ENCODE measurements around the gene HAGHL.
A peak's percentile ranks its signal among the peaks of the same experiment; 100 is the strongest.

HAGHL gene

DNA sequence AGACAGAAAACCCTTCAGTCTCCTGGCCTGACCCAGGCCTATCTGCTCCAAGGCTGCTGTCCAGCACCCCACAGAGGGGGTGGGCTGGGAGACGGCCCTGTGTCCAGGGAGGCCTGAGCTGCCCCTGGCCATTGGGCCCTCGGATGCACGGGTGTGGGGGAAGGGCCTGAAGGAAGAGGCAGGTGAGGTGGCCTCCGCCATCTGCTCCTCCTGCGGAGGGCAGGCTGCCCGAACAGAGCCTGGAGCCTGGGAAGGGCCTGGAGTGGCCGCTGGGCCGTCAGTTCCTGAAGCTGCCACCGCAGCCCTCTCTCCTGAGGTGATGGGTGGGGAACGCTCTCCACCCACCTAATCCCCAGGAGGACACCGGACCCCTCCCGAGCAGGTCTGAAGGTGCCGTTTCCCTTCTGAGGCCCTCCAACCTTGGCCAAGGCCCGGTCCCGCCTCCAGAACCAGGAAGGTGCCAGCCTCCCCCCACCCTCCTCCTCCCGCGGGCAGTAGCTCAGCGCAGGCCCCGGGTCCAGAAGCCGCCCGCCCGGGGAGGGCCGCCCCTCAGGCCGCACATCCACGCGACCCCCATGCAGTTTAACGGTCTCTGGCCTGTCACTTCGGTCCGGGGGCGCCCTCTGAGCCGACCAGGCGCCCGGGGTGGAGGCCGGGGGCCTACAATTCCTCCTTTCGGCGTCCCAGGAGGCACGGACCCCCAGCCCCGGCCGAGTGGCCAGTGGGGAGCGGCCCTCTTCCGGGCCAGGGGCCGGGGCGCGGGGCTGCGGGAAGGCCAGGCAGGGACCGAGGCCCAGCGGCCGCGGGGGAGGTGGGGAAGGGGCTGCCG, 22.1 kb upstream of the HAGHL start (continued):
- TF ChIP-seq, protein P1, sequence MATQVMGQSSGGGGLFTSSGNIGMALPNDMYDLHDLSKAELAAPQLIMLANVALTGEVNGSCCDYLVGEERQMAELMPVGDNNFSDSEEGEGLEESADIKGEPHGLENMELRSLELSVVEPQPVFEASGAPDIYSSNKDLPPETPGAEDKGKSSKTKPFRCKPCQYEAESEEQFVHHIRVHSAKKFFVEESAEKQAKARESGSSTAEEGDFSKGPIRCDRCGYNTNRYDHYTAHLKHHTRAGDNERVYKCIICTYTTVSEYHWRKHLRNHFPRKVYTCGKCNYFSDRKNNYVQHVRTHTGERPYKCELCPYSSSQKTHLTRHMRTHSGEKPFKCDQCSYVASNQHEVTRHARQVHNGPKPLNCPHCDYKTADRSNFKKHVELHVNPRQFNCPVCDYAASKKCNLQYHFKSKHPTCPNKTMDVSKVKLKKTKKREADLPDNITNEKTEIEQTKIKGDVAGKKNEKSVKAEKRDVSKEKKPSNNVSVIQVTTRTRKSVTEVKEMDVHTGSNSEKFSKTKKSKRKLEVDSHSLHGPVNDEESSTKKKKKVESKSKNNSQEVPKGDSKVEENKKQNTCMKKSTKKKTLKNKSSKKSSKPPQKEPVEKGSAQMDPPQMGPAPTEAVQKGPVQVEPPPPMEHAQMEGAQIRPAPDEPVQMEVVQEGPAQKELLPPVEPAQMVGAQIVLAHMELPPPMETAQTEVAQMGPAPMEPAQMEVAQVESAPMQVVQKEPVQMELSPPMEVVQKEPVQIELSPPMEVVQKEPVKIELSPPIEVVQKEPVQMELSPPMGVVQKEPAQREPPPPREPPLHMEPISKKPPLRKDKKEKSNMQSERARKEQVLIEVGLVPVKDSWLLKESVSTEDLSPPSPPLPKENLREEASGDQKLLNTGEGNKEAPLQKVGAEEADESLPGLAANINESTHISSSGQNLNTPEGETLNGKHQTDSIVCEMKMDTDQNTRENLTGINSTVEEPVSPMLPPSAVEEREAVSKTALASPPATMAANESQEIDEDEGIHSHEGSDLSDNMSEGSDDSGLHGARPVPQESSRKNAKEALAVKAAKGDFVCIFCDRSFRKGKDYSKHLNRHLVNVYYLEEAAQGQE (tag by site-specific recombination; IDR thresholded peaks at IDR 0.05): peak; percentile 94
- no peak for TF ChIP-seq ZNF133 (tag by site-specific recombination; IDR thresholded peaks at IDR 0.05)
- peak; percentile 43 for TF ChIP-seq GLIS2 (tag by site-specific recombination; IDR thresholded peaks at IDR 0.05)
- peak; percentile 37; the same call in 1 of the 2 replicates for TF ChIP-seq ZIC2 (tag by site-specific recombination; IDR thresholded peaks at IDR 0.05)
- TF ChIP-seq ZNF610 (tag by site-specific recombination; IDR thresholded peaks at IDR 0.05; ENCODE audit: borderline replicate concordance): no peak
- TF ChIP-seq, protein P2, sequence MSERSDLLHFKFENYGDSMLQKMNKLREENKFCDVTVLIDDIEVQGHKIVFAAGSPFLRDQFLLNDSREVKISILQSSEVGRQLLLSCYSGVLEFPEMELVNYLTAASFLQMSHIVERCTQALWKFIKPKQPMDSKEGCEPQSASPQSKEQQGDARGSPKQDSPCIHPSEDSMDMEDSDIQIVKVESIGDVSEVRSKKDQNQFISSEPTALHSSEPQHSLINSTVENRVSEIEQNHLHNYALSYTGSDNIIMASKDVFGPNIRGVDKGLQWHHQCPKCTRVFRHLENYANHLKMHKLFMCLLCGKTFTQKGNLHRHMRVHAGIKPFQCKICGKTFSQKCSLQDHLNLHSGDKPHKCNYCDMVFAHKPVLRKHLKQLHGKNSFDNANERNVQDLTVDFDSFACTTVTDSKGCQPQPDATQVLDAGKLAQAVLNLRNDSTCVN (tag by site-specific recombination; optimal IDR thresholded peaks at IDR 0.05): peak; percentile 22
- peak; percentile 29; the same call in 1 of the 2 replicates for TF ChIP-seq KLF8 (tag by site-specific recombination; IDR thresholded peaks at IDR 0.05)
- TF ChIP-seq KLF1 (tag by site-specific recombination; IDR thresholded peaks at IDR 0.05): peak; percentile 67
- no peak for TF ChIP-seq ZNF2 (tag by site-specific recombination; IDR thresholded peaks at IDR 0.05)
- no peak for TF ChIP-seq ZNF174 (tag by site-specific recombination; IDR thresholded peaks at IDR 0.05)
- peak; percentile 40 for TF ChIP-seq SP2 (tag by site-specific recombination; IDR thresholded peaks at IDR 0.05)
- TF ChIP-seq RBAK (tag by site-specific recombination; IDR thresholded peaks at IDR 0.05): no peak

DNA sequence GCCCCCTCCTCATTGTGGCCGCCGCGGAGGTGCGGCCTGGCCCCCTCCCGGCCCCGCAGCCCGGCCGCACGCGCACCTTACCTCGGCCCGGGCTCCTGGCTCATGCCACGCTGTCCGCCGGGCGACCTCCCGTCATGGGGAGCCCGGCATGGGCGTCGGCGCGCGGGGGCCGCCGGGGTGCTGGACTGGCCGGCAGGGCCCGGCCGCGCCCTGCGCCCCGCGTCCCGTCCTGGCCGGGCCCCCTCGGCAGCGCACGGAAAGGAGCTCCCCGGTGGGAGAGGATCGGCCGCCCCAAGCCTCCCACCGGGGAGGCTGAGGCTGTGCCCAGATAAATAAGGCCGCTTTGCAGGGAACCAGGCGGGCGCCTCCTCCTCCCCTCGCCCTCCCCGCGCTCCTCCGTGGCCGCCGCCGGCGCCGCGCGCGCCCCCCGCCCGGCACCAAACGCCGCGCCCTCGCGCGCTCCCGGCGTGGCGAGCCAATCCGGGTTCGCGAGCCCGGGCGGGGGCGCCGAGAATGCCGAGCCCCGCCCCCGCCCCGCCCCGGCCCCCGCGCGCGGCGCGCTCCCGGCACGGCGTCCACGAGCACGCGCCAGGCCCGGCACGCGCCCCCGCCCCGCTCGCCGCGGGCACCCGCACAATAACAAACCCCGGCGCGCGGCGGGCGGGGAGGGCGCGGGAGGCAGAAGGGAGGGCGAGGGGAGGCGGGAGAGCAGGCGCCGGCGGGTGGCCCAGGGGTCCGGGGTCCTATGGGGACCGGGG, 21.3 kb upstream of the HAGHL start, which contains the start of gene FBXL16:
TSS of gene FBXL16 (minus strand) at position 371 of the 758 bp plus-strand sequence. CDS start 8,396 bp downstream, outside the sequence.
- Histone ChIP-seq H3K4me1 (ENCODE audit: control insufficient read depth, insufficient read depth, low read length) (peaks cover 5% of the 10 kb centered on the region), H3K9me3 (ENCODE audit: control insufficient read depth, insufficient read depth, low read depth, low read length) (no peaks in the 10 kb centered on the region), H3K4me3 (ENCODE audit: low read depth, low read length) (peak within 1 kb of the TSS; percentile 25), H3K27ac (ENCODE audit: extremely low read depth, low read depth, low read length) (peak within 1 kb of the TSS; percentile 37; the same call in 1 of the 2 replicates), H3K36me3 (ENCODE audit: control insufficient read depth in 2 of 2, insufficient read depth in 1 of 2, low read length in 2 of 2) (no peaks in the 10 kb centered on the region)
- ChIA-PET CTCF (no interaction called here), POLR2A (no interaction called here)
- TF ChIP-seq ZBTB8A (tag by site-specific recombination; IDR thresholded peaks at IDR 0.05) (peak; percentile 50), RBAK (tag by site-specific recombination; IDR thresholded peaks at IDR 0.05) (no peak), ZNF2 (tag by site-specific recombination; IDR thresholded peaks at IDR 0.05) (no peak), ZNF302 (tag by site-specific recombination; IDR thresholded peaks at IDR 0.05; ENCODE audit: low read depth) (no peak), SETDB1 (IDR thresholded peaks at IDR 0.05; ENCODE audit: insufficient read length, low read length) (no peak), ZNF391 (tag by site-specific recombination; IDR thresholded peaks at IDR 0.05; ENCODE audit: borderline replicate concordance, low read depth) (no peak), YY1 (tag by site-specific recombination; IDR thresholded peaks at IDR 0.05) (no peak), ZNF48 (tag by site-specific recombination; IDR thresholded peaks at IDR 0.05) (no peak), ZNF221 (tag by site-specific recombination; IDR thresholded peaks at IDR 0.05; ENCODE audit: borderline replicate concordance) (no peak), ZNF785 (tag by site-specific recombination; IDR thresholded peaks at IDR 0.05) (no peak), KLF10 (tag by site-specific recombination; IDR thresholded peaks at IDR 0.05) (0 out of 2 replicates have a peak, but pooled peaks have one; percentile 16)
- TF ChIP-seq, protein P3, sequence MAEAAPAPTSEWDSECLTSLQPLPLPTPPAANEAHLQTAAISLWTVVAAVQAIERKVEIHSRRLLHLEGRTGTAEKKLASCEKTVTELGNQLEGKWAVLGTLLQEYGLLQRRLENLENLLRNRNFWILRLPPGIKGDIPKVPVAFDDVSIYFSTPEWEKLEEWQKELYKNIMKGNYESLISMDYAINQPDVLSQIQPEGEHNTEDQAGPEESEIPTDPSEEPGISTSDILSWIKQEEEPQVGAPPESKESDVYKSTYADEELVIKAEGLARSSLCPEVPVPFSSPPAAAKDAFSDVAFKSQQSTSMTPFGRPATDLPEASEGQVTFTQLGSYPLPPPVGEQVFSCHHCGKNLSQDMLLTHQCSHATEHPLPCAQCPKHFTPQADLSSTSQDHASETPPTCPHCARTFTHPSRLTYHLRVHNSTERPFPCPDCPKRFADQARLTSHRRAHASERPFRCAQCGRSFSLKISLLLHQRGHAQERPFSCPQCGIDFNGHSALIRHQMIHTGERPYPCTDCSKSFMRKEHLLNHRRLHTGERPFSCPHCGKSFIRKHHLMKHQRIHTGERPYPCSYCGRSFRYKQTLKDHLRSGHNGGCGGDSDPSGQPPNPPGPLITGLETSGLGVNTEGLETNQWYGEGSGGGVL (tag by site-specific recombination; IDR thresholded peaks at IDR 0.05): 0 out of 2 replicates have a peak, but pooled peaks have one; percentile 37

Measured in HEK293 (cell line).